Measurements from ENCODE around the gene MAST2.
"Not testable (repeated sequence)": the region's sequence is repeated elsewhere in the genome, so short reads cannot be mapped to it uniquely, and the experiment has no call there.

Gene MAST2

DNA sequence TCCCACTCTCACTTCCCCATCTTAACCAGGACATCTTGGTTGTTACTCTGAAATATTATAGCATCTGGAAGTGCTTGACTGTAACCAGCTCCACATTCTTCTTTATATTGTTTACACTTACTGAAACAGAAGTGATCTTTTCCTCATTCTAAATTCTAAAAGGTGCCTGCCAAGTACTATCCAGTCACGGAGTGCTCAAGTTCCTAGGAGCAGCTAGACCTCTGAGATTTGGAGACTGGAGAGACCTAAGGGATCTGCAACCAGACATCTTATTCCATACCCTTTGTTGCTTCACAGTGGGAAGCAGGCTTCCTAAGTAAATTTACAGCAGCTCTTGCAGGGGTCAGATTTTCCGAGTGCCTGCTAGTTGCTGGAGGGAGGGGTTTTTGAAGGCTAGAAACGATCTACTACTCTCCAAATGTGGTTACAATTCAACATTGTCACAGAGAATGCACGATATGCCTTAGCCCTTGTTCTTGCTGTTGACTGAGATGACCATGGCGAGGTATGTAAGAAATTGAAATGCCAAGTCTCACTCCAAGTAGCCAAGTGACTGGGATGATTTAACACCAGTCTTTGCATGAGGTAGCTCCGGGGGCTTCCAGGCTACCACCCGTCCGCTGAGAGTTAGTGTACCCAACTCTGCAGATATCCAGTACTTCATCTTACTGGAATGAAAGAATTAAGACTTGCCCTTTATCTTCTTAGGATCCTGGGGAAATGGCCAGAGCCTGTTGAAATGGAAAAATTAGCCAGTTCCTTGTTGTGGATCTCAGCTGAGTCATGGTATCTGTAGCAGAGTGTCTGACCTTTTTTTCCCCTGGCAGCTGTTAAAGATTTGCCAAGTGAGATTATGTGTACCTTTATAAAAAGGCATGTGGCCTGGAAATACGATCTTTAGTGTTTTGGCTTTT, 150.8 kb downstream of the MAST2 start:
- no peak overlapping the region for H3K4me3 ChIP-seq (ENCODE audit: control insufficient read depth, low read depth, low read length)
- no peak for DNase-seq (ENCODE audit: low read depth)
- TF ChIP-seq, protein P1, sequence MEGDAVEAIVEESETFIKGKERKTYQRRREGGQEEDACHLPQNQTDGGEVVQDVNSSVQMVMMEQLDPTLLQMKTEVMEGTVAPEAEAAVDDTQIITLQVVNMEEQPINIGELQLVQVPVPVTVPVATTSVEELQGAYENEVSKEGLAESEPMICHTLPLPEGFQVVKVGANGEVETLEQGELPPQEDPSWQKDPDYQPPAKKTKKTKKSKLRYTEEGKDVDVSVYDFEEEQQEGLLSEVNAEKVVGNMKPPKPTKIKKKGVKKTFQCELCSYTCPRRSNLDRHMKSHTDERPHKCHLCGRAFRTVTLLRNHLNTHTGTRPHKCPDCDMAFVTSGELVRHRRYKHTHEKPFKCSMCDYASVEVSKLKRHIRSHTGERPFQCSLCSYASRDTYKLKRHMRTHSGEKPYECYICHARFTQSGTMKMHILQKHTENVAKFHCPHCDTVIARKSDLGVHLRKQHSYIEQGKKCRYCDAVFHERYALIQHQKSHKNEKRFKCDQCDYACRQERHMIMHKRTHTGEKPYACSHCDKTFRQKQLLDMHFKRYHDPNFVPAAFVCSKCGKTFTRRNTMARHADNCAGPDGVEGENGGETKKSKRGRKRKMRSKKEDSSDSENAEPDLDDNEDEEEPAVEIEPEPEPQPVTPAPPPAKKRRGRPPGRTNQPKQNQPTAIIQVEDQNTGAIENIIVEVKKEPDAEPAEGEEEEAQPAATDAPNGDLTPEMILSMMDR (IDR thresholded peaks at IDR 0.05; ENCODE audit: control insufficient read depth, insufficient read depth, low read depth, low read length, missing control alignments) = no peak

DNA sequence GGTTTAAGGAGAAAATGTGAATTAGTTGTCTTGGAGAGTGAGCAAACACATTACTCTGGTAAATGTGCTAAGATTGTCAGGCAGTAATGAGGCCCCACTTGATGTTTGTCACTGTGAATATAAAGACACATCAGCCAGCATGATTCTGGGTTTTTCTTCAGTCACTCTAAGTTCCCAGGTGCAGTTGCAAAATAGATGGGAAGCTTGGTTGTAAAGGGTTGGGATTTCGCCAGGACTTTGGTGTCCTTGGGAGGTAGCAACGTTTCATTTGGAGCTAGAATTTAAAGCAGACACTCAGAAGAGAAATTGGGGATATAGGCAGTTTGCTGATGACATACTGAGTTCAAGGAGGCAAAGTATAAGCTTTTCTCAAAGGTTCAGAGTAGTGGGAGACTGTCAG, 154.3 kb downstream of the MAST2 start:
- no peak overlapping the region for H3K4me3 ChIP-seq (ENCODE audit: control insufficient read depth, low read depth, low read length)
- TF ChIP-seq, protein P1 (IDR thresholded peaks at IDR 0.05; ENCODE audit: control insufficient read depth, insufficient read depth, low read depth, low read length, missing control alignments) = no peak
- DNase-seq (ENCODE audit: low read depth) = no peak

DNA sequence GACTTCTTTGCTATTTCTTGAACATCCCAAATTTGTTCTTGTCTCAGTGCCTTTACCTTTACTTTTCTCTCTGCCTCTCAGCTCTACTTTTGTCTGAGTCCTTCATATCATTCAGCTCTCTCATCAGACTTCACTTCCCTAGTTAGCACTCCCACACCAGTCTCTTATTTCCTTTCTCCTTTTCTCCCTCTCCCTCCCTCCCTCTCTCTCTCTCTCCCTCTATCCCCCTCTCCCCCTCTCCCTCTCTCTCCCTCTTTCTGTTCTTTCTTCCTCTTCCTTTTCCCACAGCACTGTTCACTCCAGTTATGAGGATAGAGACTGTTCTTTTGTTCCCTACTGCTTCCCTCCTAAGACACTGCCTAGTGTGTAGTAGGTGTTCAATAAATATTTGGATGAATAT, 154.9 kb downstream of the MAST2 start:
- TF ChIP-seq, protein P1 (IDR thresholded peaks at IDR 0.05; ENCODE audit: control insufficient read depth, insufficient read depth, low read depth, low read length, missing control alignments) = no peak
- no peak for DNase-seq (ENCODE audit: low read depth)
- H3K4me3 ChIP-seq (ENCODE audit: control insufficient read depth, low read depth, low read length) = no peak overlapping the region

DNA sequence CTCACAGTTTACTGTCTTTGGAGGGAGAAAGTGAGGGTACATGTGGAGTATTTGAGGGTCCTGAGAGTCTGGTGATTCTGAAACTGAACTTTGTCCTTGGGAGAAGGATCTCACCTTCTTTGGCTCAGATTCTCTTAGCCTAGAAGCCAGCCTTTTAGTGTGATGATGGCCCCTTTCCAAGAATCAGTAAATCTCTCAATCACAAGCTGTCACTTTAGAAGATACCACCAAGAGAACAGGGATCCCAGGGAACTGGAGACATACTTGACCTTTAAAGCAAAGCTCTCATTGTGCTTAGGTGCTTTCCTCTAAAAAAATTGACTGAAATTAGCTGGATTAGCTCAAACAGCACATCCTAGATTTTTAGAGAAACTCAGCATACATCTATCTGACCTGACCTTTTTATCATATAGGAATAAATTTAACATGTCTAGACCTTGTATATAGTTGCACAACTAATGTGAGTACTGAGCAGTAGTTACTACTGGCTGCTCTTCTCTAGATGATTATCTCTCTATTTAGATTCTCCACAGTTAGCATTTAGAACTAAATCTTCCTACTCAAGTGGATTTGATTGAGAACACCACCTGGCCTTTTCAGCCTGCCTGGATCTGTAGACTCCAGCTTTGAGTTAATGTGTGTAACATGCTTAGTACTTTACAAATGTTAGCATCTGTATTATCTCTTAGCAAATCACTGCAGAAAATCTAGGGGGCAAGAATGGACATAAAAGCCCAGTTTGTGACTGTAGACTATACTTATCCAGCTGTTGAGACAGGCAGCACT, 157.7 kb downstream of the MAST2 start:
- TF ChIP-seq, protein P1 (IDR thresholded peaks at IDR 0.05; ENCODE audit: control insufficient read depth, insufficient read depth, low read depth, low read length, missing control alignments) = no peak
- no peak overlapping the region for H3K4me3 ChIP-seq (ENCODE audit: control insufficient read depth, low read depth, low read length)
- DNase-seq (ENCODE audit: low read depth) = no peak

DNA sequence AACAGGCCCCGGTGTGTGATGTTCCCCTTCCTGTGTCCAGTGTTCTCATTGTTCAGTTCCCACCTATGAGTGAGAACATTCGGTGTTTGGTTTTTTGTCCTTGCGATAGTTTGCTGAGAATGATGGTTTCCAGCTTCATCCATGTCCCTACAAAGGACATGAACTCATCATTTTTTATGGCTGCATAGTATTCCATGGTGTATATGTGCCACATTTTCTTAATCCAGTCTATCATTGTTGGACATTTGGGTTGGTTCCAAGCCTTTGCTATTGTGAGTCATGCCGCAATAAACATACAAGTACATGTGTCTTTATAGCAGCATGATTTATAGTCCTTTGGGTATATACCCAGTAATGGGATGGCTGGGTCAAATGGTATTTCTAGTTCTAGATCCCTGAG, 158.5 kb downstream of the MAST2 start:
- not testable (repeated sequence) for DNase-seq (ENCODE audit: low read depth); H3K4me3 ChIP-seq (ENCODE audit: control insufficient read depth, low read depth, low read length)

DNA sequence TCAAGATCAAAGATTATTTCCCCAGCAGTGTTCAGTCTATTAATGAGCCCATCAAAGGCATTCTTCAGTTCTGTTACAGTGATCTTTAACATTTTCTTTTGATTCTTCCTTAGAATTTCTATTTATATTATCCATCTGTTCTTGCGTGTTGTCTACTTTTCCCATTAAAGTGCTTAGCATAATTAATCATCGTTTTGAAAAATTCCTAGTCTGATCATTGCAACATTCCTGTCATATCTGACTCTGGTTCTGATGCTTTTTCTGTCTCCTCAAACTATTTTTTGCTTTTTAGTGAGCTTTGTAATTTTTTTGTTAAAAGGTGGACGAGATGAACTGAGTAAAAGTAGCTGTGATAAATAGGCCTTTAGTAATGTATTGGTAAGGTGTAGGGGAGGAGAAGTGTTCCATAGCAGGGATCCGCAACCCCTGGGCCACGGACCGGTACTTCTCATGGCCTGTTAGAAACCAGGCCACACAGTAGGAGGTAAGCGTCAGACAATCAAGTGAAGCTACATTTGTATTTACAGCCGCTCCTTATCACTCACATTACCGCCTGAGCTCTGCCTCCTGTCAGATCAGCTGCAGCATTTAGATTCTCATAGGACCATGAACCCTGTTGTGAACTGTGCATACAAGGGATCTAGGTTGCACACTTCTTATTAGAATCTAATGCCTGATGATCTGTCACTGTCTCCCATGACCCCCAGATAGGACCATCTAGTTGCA, 165.7 kb downstream of the MAST2 start:
- TF ChIP-seq, protein P1 (IDR thresholded peaks at IDR 0.05; ENCODE audit: control insufficient read depth, insufficient read depth, low read depth, low read length, missing control alignments) = no peak
- no peak for DNase-seq (ENCODE audit: low read depth)
- no peak overlapping the region for H3K4me3 ChIP-seq (ENCODE audit: control insufficient read depth, low read depth, low read length)

Data from AG09309 (cell line).